GM21737 (cell line): ENCODE results near the gene OR4F15.

Experiments used
- ATAC-seq: cut with Tn5 transposase; IDR thresholded peaks from one replicate; pipeline ENCODE4 v1.9.1; 2021; ENCODE audit warnings: mild to moderate bottlenecking, moderate library complexity; ENCODE audit not compliant: unreplicated experiment

OR4F15 gene

GRCh38 chr15:101803676-101804075, 8.3 kb upstream of the OR4F15 start:
- no peak for ATAC-seq

GRCh38 chr15:101804375-101804774, 7.6 kb upstream of the OR4F15 start:
- ATAC-seq: no peak

GRCh38 chr15:101804941-101805340, 7.1 kb upstream of the OR4F15 start:
- ATAC-seq: no peak

- no peak for ATAC-seq
These were observed 6.2 kb upstream of the OR4F15 start for GRCh38 chr15:101805605-101806345.

GRCh38 chr15:101807345-101807945, 4.6 kb upstream of the OR4F15 start:
- ATAC-seq: no peak

- ATAC-seq: no peak
These were observed 3.8 kb upstream of the OR4F15 start for GRCh38 chr15:101808201-101808600.

- no peak for ATAC-seq
These were observed 1.5 kb upstream of the OR4F15 start for GRCh38 chr15:101810456-101810855.

GRCh38 chr15:101810876-101811275, 1.1 kb upstream of the OR4F15 start:
- ATAC-seq: no peak

- no peak for ATAC-seq
These were observed 2.0 kb downstream of the OR4F15 start for GRCh38 chr15:101813803-101814534.

GRCh38 chr15:101820781-101821180, 8.8 kb downstream of the OR4F15 start:
- no peak for ATAC-seq

- ATAC-seq: no peak
These were observed 15.3 kb downstream of the OR4F15 start for GRCh38 chr15:101827257-101827656.

- no peak for ATAC-seq
These were observed 16.8 kb downstream of the OR4F15 start for GRCh38 chr15:101828774-101829173.

GRCh38 chr15:101841656-101842055, 29.7 kb downstream of the OR4F15 start:
- no peak for ATAC-seq

- no peak for ATAC-seq
These were observed 32.9 kb downstream of the OR4F15 start for GRCh38 chr15:101844916-101845315.

- ATAC-seq: no peak
These were observed 40.4 kb downstream of the OR4F15 start for GRCh38 chr15:101852356-101852755.
